H1 (cell line): Measurements from ENCODE around the gene DHCR7.

ENCODE experiments used
- ATF2 ChIP-seq: IDR thresholded peaks from 2 replicates; pipeline ENCODE4 v1.6.1; 2012; ENCODE audit warnings: low read length, inconsistent platforms
- EP300 ChIP-seq, 2 experiments: IDR thresholded peaks; 1 replicate in 1 of 2; 2 replicates in 1 of 2; pipeline ENCODE4 v1.6.1; 2011 to 2012; ENCODE audit warnings: low read depth in 2 of 2, low read length in 2 of 2, mild to moderate bottlenecking in 2 of 2, borderline replicate concordance in 1 of 2, inconsistent platforms in 1 of 2, moderate library complexity in 1 of 2
- KDM1A ChIP-seq: fragments of 200-600, 300-600 bp; sonication (generic); IDR thresholded peaks from 2 replicates; pipeline ENCODE4 v1.7.1; 2016; ENCODE audit warnings: mild to moderate bottlenecking, low read length, borderline replicate concordance
- MAX ChIP-seq: IDR thresholded peaks from 2 replicates; pipeline ENCODE4 v1.6.1; 2012; ENCODE audit warnings: inconsistent platforms
- SAP30 ChIP-seq: fragments of 300-600 bp; sonication (generic); IDR thresholded peaks from 2 replicates; pipeline ENCODE4 v1.7.1; 2012; ENCODE audit warnings: low read length, moderate library complexity, mild to moderate bottlenecking, inconsistent platforms; ENCODE audit not compliant: insufficient read depth, insufficient replicate concordance
- SIN3A ChIP-seq, 2 experiments: IDR thresholded peaks in 1 of 2; conservative IDR thresholded peaks in 1 of 2; 2 replicates each; pipeline ENCODE4 v1.6.1; 2011 to 2012; ENCODE audit warnings: low read length in 2 of 2, improper control_type of control experiment in 1 of 2, low read depth in 1 of 2, mild to moderate bottlenecking in 1 of 2
- ZNF274 ChIP-seq: IDR thresholded peaks from 2 replicates; pipeline ENCODE4 v1.7.0; 2012; ENCODE audit warnings: low read length, borderline replicate concordance; ENCODE audit errors: extremely low read depth
- TF ChIP-seq, protein P1 (sequence below), 3 experiments: IDR thresholded peaks; 1 replicate in 2 of 3; 2 replicates in 1 of 3; pipeline versions ENCODE4 v1.5.1 to v1.6.1; 2011; ENCODE audit warnings: low read length in 3 of 3, mild to moderate bottlenecking in 3 of 3, inconsistent platforms in 2 of 3, low read depth in 1 of 3, moderate library complexity in 1 of 3; ENCODE audit not compliant: insufficient read depth in 1 of 3; ENCODE audit errors: control extremely low read depth in 1 of 3

- TF ChIP-seq, protein P1, sequence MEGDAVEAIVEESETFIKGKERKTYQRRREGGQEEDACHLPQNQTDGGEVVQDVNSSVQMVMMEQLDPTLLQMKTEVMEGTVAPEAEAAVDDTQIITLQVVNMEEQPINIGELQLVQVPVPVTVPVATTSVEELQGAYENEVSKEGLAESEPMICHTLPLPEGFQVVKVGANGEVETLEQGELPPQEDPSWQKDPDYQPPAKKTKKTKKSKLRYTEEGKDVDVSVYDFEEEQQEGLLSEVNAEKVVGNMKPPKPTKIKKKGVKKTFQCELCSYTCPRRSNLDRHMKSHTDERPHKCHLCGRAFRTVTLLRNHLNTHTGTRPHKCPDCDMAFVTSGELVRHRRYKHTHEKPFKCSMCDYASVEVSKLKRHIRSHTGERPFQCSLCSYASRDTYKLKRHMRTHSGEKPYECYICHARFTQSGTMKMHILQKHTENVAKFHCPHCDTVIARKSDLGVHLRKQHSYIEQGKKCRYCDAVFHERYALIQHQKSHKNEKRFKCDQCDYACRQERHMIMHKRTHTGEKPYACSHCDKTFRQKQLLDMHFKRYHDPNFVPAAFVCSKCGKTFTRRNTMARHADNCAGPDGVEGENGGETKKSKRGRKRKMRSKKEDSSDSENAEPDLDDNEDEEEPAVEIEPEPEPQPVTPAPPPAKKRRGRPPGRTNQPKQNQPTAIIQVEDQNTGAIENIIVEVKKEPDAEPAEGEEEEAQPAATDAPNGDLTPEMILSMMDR (IDR thresholded peaks at IDR 0.05; ENCODE audit: control extremely low read depth in 1 of 3, insufficient read depth in 1 of 3, low read depth in 1 of 3, low read length in 3 of 3): no peak
- TF ChIP-seq SIN3A (conservative IDR thresholded peaks at IDR 0.05 in 1 of 2, IDR thresholded peaks at IDR 0.05 in 1 of 2; ENCODE audit: low read depth in 1 of 2, low read length in 2 of 2) (no peak), MAX (no peak), KDM1A (no peak), ATF2 (no peak), SAP30 (no peak), EP300 (IDR thresholded peaks at IDR 0.05; ENCODE audit: borderline replicate concordance in 1 of 2, low read depth in 2 of 2, low read length in 2 of 2) (no peak), ZNF274 (no peak)
Observed at GRCh38 chr11:71436861-71437260, 11.3 kb downstream of the DHCR7 start.
